ENCODE measurements around the gene NFX1.
"Not testable (repeated sequence)": the region's sequence is repeated elsewhere in the genome, so short reads cannot be mapped to it uniquely, and the experiment has no call there.

GRCh38 chr9:33392591-33393021 lies 102.3 kb downstream of the NFX1 start:
- TF ChIP-seq CTCF, POLR2A (IDR thresholded peaks at IDR 0.05): not testable (repeated sequence)

Data from thyroid gland (tissue), 4 donors.